Ishikawa (cell line): ENCODE measurements around the gene CDC25A.

Experiments used
- CEBPB ChIP-seq: IDR thresholded peaks from 2 replicates; pipeline ENCODE4 v1.6.1; 2012
- CREB1 ChIP-seq: IDR thresholded peaks from 2 replicates; pipeline ENCODE4 v1.6.1; 2012; ENCODE audit warnings: low read depth
- EGR1 ChIP-seq: IDR thresholded peaks from 2 replicates; pipeline ENCODE4 v1.6.1; 2012
- EP300 ChIP-seq: IDR thresholded peaks from 2 replicates; pipeline ENCODE4 v1.6.1; 2012; ENCODE audit warnings: borderline replicate concordance
- FOXM1 ChIP-seq: IDR thresholded peaks from 2 replicates; pipeline ENCODE4 v1.6.1; 2012; ENCODE audit warnings: low read depth, borderline replicate concordance
- NFIC ChIP-seq: IDR thresholded peaks from 2 replicates; pipeline ENCODE4 v1.6.1; 2012
- RAD21 ChIP-seq: IDR thresholded peaks from 2 replicates; pipeline ENCODE4 v1.6.1; 2012; ENCODE audit warnings: low read depth
- REST ChIP-seq: IDR thresholded peaks from 2 replicates; pipeline ENCODE4 v1.6.1; 2012; ENCODE audit warnings: low read depth, mild to moderate bottlenecking
- TAF1 ChIP-seq: IDR thresholded peaks from 2 replicates; pipeline ENCODE4 v1.6.1; 2012; ENCODE audit warnings: low read depth, mild to moderate bottlenecking
- TCF12 ChIP-seq: IDR thresholded peaks from 2 replicates; pipeline ENCODE4 v1.6.1; 2012; ENCODE audit warnings: low read depth
- TEAD4 ChIP-seq: IDR thresholded peaks from 2 replicates; pipeline ENCODE4 v1.6.1; 2012
- USF1 ChIP-seq: IDR thresholded peaks from 2 replicates; pipeline ENCODE4 v1.6.1; 2012
- YY1 ChIP-seq: IDR thresholded peaks from 2 replicates; pipeline ENCODE4 v1.6.1; 2012; ENCODE audit warnings: low read depth
- ZBTB7A ChIP-seq: IDR thresholded peaks from 2 replicates; pipeline ENCODE4 v1.6.1; 2012; ENCODE audit warnings: low read depth
- TF ChIP-seq, protein P1 (sequence below): IDR thresholded peaks from 2 replicates; pipeline ENCODE4 v1.6.1; 2012

Gene CDC25A

GRCh38 chr3:48120223-48120622 lies 68.0 kb downstream of the CDC25A start:
- TF ChIP-seq TAF1, result no peak
- no peak for TF ChIP-seq USF1
- no peak for TF ChIP-seq TEAD4
- TF ChIP-seq RAD21, result no peak
- no peak for TF ChIP-seq ZBTB7A
- TF ChIP-seq TCF12, result no peak
- TF ChIP-seq CEBPB, result no peak
- no peak for TF ChIP-seq EP300
- TF ChIP-seq, protein P1, sequence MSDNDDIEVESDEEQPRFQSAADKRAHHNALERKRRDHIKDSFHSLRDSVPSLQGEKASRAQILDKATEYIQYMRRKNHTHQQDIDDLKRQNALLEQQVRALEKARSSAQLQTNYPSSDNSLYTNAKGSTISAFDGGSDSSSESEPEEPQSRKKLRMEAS, result no peak
- TF ChIP-seq NFIC, result no peak
- no peak for TF ChIP-seq CREB1
- TF ChIP-seq EGR1, result no peak

DNA sequence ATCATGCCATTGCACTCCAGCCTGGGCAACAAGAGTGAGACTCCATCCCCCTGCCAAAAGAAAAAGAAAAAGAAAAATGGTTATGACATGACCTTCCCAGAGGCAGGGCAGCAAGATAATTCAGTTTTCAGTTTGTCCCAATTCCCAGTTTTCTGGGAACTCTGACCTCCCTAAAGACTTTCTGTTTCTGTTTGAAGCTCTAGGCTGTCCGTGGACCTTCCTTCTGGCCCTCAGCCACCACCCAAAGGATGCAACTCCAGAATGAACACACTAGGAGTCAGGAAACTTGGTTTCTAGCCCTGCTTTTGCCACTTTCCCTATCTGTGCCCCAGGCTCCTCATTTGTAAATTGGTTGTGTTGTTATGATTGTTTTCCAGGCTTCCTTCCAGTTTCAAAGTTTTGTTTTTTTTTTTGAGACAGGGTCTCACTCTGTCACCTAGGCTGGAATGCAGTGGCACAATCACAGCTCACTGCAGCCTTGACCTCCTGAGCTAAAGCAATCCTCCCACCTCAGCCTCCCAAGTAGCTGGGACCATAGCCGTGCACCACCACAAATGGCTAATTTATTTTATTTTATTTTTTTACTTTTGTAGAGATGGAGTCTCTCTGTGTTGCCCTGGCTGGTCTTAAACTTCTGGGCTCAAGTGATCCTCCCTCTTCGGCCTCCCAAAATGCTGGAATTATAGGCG lies 68.6 kb downstream of the CDC25A start:
- no peak for TF ChIP-seq CREB1

- TF ChIP-seq, protein P1, result no peak
- TF ChIP-seq NFIC (no peak), REST (no peak), ZBTB7A (no peak), TAF1 (no peak), RAD21 (no peak), CREB1 (no peak)
Observed at GRCh38 chr3:48118928-48119327, 69.3 kb downstream of the CDC25A start.

GRCh38 chr3:48118322-48118721 lies 69.9 kb downstream of the CDC25A start:
- TF ChIP-seq, protein P1, result no peak
- TF ChIP-seq RAD21 (no peak), CEBPB (no peak)

DNA sequence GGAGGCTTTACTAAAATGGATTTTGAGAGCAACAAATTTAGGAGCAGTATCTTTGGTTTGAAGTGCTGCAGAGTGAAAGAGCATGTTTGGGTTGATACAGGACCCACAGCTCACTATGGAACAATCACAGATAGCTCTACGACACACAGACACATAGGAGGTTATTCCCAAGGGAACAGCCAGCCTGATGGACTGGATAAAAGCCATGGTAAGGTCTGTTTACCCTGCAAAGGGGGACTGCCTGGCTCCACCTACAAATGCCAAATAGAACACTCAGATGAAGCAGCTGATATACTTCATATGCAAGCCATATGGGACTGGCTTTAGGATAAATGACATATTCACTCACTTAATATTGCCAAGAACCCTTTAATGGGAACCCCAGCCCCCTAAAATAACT lies 75.4 kb downstream of the CDC25A start:
- TF ChIP-seq ZBTB7A (no peak), CEBPB (no peak), REST (no peak), USF1 (no peak), EP300 (no peak), RAD21 (no peak), CREB1 (no peak), FOXM1 (no peak), NFIC (no peak), TCF12 (no peak), EGR1 (no peak), TEAD4 (no peak), YY1 (no peak), TAF1 (no peak)
- TF ChIP-seq, protein P1, result no peak

- no peak for TF ChIP-seq REST
- no peak for TF ChIP-seq FOXM1
- no peak for TF ChIP-seq TEAD4
- TF ChIP-seq EP300, result no peak
- no peak for TF ChIP-seq CEBPB
- TF ChIP-seq NFIC, result no peak
- TF ChIP-seq CREB1, result no peak
- no peak for TF ChIP-seq USF1
- no peak for TF ChIP-seq EGR1
- no peak for TF ChIP-seq TAF1
- TF ChIP-seq ZBTB7A, result no peak
- TF ChIP-seq RAD21, result no peak
- TF ChIP-seq YY1, result no peak
- no peak for TF ChIP-seq TCF12
- TF ChIP-seq, protein P1, result no peak
Observed at GRCh38 chr3:48110463-48110862, 77.8 kb downstream of the CDC25A start.
